C4-2B (cell line): ENCODE measurements around the gene OR4Q2.
"Not testable (repeated sequence)": the region's sequence is repeated elsewhere in the genome, so short reads cannot be mapped to it uniquely, and the experiment has no call there.

ENCODE experiments used
- H3K27ac ChIP-seq: fragments of 450-650 bp; 2 replicates; pipeline ENCODE4 v1.5.1; 2017
- ZFX ChIP-seq: fragments of 450-650 bp; IDR thresholded peaks from 2 replicates; pipeline ENCODE4 v1.6.1; 2017
- TF ChIP-seq, protein P1 (sequence below): fragments of 450-650 bp; conservative IDR thresholded peaks from 2 replicates; pipeline ENCODE4 v1.5.1; 2017; ENCODE audit warnings: mild to moderate bottlenecking

The OR4Q2 gene

DNA sequence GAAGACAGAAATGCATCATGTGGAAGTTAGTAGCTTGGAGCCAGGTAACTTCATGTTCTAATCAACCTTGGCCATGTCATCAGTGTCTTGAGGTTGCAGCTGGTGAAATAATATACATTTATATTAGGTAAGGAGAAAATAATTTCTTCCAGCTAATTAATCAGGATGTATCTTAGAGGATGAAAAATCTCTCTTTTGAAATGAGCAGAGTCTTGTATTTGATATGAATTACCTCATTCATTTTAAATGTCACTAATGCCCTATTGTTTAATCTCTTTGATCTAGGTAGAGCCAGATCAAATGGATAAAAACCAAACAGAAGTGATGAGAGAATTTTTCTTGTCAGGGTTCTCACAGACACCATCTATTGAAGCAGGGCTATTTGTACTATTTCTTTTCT is at the start of gene OR4Q2:
TSS of gene OR4Q2 (plus strand) at position 301 of the 400 bp plus-strand sequence.
- no peak for TF ChIP-seq ZFX
- TF ChIP-seq, protein P1, sequence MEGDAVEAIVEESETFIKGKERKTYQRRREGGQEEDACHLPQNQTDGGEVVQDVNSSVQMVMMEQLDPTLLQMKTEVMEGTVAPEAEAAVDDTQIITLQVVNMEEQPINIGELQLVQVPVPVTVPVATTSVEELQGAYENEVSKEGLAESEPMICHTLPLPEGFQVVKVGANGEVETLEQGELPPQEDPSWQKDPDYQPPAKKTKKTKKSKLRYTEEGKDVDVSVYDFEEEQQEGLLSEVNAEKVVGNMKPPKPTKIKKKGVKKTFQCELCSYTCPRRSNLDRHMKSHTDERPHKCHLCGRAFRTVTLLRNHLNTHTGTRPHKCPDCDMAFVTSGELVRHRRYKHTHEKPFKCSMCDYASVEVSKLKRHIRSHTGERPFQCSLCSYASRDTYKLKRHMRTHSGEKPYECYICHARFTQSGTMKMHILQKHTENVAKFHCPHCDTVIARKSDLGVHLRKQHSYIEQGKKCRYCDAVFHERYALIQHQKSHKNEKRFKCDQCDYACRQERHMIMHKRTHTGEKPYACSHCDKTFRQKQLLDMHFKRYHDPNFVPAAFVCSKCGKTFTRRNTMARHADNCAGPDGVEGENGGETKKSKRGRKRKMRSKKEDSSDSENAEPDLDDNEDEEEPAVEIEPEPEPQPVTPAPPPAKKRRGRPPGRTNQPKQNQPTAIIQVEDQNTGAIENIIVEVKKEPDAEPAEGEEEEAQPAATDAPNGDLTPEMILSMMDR: no peak
- no peak within 1 kb of the TSS for H3K27ac ChIP-seq

DNA sequence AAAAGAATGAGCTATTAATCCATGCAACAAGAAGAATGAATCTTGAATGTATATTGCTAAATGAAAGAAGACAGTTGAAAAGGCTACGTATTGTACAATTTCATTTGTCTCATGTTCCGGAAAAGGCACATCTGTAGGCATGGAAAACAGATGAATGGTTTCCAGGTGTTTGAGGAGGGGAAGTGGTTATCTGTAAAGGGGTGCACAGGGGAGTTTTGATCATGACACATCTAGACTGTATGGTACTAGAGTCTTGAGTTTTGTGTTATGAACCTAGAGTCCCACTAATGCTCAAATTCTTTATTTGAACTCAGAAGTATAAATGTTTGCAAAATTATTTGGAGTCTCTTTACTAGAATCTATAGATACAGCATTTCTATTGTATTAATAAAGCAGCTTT is 32.2 kb upstream of the OR4Q2 start:
- not testable (repeated sequence) for H3K27ac ChIP-seq

DNA sequence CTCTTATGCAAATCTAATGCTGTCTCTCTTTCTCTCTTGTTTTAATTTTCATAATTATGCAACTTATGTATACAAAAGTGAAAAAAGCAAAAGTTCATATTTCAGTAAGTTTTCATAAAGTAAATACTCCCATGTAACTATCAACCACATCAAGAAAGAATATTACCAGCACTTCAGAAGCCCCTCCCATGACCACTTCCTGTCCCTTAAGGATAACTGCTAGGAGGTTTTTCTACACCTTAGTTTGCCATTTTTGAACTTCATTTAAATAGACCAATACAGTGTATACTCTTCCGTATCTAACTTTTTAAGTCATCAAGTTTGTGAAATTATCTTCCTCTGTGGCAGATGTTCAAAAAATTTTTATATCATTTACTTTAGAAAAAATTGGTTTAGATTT is 27.1 kb upstream of the OR4Q2 start:
- TF ChIP-seq, protein P1: no peak
- no peak for TF ChIP-seq ZFX
- no peak overlapping the region for H3K27ac ChIP-seq

DNA sequence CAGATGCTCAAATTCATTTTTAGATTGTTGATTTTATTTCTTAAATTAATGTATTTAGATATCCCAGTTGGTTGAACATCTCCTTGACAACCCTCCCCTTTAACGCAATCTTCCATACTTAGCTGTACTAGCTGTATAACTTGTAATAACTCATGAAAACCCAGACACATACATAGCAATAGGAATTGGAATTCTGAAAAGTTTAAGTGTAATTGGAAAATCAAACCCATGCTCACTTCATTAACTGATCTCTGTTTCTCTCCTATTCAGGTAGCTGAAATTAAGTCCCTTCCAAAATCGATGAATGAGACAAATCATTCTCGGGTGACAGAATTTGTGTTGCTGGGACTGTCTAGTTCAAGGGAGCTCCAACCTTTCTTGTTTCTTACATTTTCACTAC is 26.7 kb upstream of the OR4Q2 start, which contains the start of gene OR4K15:
TSS of gene OR4K15 (plus strand) at position 301 of the 400 bp plus-strand sequence. CDS start at position 301, 0 bp downstream.
- H3K27ac ChIP-seq: no peak within 1 kb of the TSS
- TF ChIP-seq ZFX: no peak
- TF ChIP-seq, protein P1: no peak

DNA sequence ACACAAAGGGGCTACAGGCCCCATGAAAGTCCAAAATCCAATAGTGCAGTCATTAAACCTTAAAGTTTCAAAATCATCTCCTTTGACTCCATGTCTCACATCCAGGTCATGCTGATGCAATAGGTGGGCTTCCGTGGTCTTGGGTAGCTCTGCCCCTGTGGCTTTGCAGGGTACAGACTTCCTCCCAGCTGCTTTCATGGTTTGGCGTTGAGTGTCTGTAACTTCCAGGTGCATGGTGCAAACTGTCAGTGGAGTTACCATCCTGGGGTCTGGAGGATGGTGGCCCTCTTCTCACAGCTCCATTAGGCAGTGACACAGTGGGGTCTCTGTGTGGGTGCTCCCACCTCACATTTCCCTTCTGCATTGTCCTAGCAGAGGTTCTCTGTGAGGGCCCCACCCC is 8.5 kb upstream of the OR4Q2 start:
- TF ChIP-seq, protein P1: no peak
- TF ChIP-seq ZFX: no peak
- H3K27ac ChIP-seq: no peak overlapping the region

DNA sequence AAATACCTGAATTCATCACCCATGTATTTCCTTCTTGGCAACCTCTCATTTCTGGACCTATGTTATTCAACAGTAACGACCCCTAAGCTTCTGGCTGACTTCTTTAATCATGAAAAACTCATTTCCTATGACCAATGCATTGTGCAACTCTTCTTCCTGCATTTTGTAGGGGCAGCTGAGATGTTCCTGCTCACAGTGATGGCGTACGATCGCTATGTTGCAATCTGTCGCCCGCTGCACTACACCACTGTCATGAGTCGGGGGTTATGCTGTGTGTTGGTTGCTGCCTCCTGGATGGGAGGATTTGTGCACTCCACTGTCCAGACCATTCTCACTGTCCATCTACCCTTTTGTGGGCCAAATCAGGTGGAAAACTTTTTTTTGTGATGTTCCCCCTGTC is 356 bp downstream of the OR4Q2 start:
- no peak overlapping the region for H3K27ac ChIP-seq
- TF ChIP-seq ZFX: no peak
- TF ChIP-seq, protein P1: no peak

DNA sequence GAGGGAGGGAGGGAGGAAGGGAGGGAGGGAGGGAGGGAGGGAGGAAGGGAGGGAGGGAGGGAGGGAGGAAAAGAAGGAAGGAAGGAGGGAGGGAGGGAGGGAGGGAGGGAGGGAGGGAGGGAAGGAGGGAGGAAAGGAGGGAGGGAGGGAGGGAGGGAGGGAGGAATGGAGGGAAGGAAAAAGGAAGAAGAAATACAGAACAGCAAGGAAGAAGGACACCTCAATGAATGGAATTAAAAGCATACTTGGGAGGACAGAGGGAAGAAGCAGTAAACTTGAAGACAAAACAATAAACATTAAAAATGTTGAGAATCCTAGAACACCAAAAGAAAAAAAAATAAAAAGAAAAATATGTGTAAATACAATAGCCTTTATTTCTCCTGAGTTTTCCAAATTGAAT is 6.2 kb downstream of the OR4Q2 start:
- H3K27ac ChIP-seq: no peak overlapping the region
- no peak for TF ChIP-seq ZFX
- TF ChIP-seq, protein P1: no peak

DNA sequence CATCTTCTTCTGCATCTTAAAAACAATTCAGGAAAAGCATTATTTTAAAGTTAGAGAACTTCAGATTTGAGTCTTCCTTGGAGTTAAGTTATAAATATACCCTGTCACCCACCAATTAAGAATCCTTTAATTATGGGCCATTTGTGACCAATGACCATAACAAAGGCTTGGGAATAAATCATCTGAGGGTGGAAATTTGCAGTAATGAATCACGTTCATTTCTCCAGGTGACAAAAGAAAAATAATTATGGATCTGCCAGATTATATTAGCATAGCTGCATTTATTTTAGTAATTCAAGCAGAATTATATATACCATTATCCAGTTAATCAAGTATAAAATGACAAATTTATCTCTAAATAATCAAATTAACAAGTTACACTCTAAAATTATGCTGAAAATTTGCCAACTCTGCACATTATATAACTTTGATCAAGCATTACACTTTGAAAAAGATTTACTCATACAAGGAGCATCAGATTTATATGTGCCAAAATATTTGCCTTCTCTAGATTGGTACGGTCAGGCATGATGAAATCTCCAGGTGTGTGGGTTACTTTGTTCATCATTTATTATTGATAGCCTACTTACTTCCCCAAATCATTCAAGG is 17.4 kb downstream of the OR4Q2 start, which contains the start of gene OR4K14:
TSS of gene OR4K14 (minus strand) at position 51 of the 609 bp plus-strand sequence. CDS start 4,114 bp downstream, outside the sequence.
- H3K27ac ChIP-seq: no peak within 1 kb of the TSS
- TF ChIP-seq ZFX: no peak
- TF ChIP-seq, protein P1: no peak
